Hematopoietic multipotent progenitor cell treated with erythropoietin and hydrocortisone succinate and interleukin-3 and kit ligand, for 8 days (in vitro differentiated cells): Measurements from ENCODE around the gene PDE8B.

Experiments
- DNase-seq: peaks from one replicate; pipeline ENCODE4 v3.0.0-alpha.2; 2015

Gene PDE8B

GRCh38 chr5:77189421-77189820, 21.1 kb upstream of the PDE8B start:
- DNase-seq, result no peak

- no peak for DNase-seq
These were observed 17.9 kb upstream of the PDE8B start for GRCh38 chr5:77192441-77193050.

GRCh38 chr5:77194762-77195161, 15.7 kb upstream of the PDE8B start:
- DNase-seq, result no peak

DNA sequence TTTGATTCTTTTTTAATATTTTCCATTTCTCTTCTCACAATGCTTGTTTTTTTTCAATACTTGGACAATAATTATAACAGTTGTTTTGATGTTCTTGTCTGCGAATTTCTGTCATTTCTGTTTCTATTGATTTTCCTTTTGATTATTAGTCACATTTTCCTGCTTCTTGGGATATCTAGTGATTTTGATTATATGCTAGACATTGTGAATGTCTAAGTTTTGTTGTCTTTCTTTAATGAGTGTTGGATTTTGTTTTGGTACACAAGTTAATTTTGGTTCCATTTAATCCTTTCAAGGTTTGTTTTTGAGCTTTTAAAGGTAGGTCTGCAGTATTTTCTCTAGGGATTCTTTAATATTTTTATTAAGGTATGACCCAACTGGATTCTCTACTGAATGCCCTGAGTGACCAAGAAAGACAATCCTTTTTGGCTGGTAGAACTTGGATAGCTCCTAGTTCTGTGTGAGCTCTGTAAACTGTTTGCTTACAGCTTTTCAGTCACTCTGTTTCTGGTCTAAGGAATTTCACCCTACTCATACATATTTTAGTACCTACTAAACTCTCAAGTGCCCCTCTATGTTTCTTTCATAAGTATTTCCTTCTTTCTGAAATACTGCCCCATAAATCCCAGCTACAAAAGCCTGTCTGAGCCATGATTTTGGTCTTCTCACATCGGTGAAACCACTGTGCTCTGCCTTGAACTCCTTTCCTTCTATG, 12.5 kb upstream of the PDE8B start:
- no peak for DNase-seq

DNA sequence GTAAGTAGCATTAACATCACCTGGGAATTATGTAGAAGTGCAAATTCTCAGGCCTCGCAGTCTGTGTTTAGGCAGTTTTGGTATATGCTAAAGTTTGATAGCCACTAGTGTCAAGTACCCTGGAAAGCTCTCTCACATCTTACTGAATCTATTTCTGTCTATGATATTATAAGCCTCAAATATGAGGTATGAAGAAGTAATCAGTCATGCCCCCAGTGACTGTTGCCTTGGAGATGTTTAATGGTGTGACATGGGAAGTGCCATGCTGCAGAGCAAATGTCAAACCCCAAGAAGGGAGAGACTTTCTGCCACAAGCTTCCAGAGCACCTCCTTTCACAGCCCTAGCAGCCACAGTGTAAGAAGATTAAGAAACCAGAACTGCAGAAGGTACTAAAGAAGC, 9.8 kb upstream of the PDE8B start:
- no peak for DNase-seq

- DNase-seq, result no peak
These were observed 8.3 kb upstream of the PDE8B start for GRCh38 chr5:77202145-77202544.

DNA sequence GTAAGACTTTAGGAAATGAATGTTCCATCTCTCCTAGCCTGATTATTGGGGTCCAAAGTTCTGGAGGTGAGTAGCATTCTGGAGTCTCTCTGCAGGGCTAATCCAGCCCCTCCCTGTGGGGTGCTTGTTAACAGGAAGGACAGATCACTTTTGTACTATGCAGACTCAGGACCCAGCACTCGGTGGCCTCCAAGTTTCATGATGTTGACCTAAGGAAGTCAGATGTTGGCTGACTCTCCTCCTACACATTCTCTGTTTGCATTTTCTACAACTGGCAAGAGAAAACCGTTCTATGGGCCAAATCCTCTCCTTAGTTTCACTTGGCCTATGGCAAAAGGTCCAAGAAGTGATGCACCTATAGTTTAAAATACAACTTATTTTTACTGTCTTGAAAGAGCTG, 5.5 kb upstream of the PDE8B start:
- no peak for DNase-seq

- DNase-seq, result no peak
These were observed 1.8 kb upstream of the PDE8B start for GRCh38 chr5:77208507-77209163.

DNA sequence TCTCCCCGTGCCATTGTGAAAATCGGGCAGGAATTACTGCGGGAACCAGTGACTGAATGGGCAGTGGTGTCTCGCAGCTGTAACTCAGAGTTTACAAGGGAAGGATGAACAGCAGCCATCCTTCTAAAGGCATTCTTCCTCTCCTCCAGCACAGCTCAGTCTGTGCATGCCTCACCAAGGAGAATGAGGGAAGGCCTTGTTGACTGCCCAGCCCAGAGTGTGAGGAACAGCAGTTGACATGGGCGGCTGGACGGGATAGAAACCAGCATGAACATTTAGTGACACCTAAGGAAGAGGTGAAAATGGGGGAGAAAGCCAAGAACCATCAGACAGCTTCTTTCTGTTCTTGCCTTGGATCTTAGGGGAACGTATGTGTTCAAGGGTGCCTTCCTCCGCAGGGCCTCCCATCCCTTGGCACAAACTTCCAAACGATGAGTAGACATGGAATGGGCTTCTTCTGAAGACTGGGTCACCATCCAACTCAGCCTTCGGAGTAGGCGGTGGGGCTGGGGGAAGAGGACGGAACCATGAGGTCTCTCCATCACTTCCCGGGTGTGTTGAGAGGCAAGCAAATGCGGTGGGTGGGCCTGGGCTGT, 887 bp upstream of the PDE8B start:
- DNase-seq, result no peak

DNA sequence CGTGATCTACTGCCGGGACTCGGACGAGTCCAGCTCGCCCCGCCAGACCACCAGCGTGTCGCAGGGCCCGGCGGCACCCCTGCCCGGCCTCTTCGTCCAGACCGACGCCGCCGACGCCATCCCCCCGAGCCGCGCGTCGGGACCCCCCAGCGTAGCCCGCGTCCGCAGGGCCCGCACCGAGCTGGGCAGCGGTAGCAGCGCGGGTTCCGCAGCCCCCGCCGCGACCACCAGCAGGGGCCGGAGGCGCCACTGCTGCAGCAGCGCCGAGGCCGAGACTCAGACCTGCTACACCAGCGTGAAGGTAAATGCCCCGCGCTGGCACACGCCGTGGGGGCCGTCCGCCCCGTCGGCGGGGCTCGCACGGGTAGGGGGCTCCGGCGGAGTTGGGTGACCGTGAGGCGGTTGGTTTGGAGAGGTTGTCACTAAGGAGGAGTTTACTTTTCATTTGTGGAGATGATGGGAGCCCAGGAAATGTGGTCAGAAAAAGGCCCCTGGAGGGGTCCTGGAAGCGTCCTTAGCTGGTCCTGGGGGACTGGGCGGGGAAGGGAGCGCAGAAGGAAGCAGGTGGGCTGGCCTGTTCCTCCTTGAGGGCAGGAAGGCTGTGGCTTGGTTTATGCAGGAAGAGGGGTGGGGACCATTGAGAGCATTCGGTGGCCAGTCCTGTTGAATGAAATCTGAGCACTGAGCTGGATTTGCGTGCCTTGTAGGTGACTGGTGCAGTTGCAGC, 647 bp downstream of the PDE8B start:
- no peak for DNase-seq

DNA sequence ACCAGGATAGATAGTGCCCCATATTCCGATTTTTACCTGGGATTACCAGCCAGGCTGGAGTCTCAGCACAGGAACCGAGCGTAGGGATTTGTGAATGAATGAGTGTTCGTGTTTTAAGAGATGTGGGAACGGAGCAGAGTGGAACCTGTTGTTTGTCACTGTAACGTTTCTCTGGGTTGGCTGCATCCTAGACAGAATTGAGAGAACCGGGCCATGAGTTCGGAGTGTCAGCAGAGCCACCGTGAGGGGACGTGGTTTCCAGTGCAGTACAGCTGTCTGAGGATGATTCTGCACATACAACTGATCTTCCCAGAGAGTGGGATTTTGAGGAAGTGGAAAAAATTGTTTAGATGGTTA, 1.2 kb downstream of the PDE8B start:
- DNase-seq, result no peak

GRCh38 chr5:77213601-77214000, 3.1 kb downstream of the PDE8B start:
- DNase-seq, result no peak

DNA sequence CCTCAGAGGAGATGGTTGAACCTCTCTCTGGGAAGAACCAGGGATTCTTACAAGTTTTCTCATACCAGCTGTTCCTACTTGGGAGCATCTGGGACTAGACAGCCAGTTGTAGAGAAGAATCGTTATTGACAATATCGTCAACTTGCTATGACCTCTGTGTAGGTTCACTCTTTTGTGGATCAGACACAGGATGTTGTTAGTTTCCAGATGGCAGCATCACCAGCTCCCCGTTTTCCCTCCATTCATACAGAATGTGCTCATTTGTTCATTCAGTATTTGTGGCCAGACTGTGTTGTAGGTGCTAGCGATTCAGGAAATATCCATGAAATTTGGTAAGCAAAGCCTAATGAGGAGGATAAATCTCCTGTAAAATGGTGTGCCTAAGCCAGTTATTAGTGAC, 3.7 kb downstream of the PDE8B start:
- no peak for DNase-seq

- no peak for DNase-seq
These were observed 7.8 kb downstream of the PDE8B start for GRCh38 chr5:77218263-77218662.

DNA sequence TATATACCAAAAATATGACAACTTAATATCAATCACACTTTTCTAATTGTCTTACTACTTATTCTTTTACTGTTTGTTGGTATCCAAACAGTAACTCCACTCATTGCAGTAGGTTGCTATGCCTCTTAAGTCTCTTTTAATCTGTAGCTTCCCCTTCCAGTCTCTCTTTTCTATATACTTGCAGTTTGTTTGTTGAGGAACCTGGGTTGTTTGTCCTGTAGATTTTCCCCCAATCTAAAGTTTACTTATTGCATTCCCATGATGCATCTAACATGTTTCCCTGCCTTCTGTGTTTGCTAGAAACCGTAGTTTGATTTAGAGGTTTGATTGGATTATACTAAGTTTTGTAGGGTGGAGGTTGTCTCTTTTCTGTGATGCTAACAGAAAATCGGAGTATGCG, 10.6 kb downstream of the PDE8B start:
- no peak for DNase-seq

- DNase-seq, result no peak
These were observed 12.2 kb downstream of the PDE8B start for GRCh38 chr5:77222722-77223121.

DNA sequence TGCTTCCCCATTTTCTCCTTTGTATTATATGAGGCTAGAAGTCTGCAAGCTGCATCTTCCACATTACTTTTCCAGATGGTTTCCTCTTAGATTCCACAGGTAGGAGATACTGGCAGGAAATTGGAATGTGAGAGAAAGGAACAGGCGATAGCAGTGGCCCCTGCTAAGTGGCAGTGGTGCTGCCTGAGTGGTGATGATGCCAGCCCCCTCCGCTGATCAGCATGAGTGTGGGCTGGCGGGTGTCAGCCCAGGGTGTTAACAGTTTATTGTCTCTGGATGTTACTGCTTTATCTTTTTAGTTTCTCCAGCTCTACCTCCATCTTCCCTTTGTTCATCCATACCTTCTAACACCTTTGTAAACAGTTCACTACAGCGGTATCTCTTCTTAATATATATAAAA, 13.2 kb downstream of the PDE8B start:
- no peak for DNase-seq

GRCh38 chr5:77224672-77225355, 14.3 kb downstream of the PDE8B start:
- DNase-seq, result no peak

DNA sequence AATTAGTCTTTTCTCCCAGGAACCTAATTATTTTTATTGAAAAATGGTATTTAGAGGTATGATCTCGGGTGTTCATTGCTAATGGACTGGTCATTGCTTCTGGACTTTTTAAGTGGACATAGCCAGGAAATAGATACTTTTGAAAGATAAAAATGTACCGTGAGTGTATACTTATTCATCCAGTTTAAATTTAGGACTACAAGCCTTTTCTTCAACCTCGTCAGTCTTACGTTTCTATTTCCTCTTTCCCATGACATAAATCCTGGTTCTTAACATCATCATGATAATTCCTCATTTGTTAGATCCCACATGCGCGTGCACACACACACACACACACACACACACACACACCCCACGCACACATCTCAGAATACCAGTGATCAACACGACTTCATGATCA, 15.1 kb downstream of the PDE8B start:
- DNase-seq, result no peak

DNA sequence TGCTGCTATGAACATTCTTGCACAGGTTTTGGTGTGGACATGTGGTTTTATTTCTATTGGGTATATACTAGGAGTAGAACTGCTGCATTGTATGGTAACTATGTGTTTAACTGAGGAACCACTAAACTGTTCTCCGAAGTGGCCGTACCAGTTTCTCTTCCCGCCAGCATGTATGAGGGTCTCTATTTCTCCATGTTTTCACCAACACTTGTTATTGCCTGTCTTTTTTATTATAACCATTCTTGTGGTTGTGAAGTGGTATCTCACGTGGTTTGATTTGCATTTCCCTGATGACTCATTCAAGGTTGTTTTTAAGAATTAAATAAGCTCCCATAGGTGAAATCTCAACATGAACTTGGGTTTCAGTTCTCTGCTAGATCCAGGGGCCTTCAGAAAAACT, 19.4 kb downstream of the PDE8B start:
- no peak for DNase-seq

DNA sequence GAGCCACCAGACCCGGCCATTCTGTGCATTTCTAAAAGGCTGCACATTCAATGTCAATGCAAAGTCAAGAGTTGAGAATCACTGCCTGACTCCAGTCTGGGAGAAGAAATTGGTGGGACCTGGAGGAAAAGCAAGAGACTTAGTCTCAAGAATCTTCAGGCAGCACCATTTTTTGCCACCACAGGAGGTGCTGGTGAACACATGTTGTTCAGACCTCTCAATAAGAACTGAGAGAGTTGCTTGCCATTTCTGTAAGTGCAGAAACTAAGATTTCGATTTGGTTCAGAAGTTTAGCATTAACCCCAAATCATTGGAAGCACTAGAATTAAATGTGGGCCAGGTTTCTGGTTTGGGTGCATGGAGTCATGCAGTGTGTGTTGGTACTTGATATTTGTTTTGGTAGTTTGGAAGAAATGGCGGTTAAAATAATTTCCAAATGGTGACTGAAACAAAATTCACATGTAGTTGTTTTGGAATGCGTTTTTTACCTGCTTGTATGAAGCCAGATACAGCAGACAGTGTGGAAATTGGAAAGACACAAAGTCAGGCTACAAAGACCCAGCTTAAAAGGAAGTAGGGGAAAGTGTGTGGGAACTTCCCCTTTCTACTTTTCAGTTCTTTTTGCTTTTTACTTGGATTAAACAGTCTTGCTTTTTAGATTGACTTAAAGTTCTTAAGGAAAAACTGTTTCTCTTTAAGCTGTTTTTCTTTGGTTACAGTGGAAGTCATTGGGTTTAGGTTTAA, 20.4 kb downstream of the PDE8B start:
- no peak for DNase-seq

GRCh38 chr5:77231471-77232138, 21.1 kb downstream of the PDE8B start:
- no peak for DNase-seq
